Measurements from ENCODE around the gene CADPS.

CADPS gene

GRCh38 chr3:62501289-62501668 is 373.9 kb downstream of the CADPS start:
- no peak for DNase-seq (ENCODE audit: low read depth)

GRCh38 chr3:62500556-62501288 is 374.5 kb downstream of the CADPS start:
- no peak for DNase-seq (ENCODE audit: low read depth)

- DNase-seq (ENCODE audit: low read depth): no peak
These were observed 378.1 kb downstream of the CADPS start for GRCh38 chr3:62497156-62497555.

GRCh38 chr3:62496503-62496902 is 378.7 kb downstream of the CADPS start:
- DNase-seq (ENCODE audit: low read depth): no peak

- DNase-seq (ENCODE audit: low read depth): peak; percentile 2
These were observed 382.0 kb downstream of the CADPS start for GRCh38 chr3:62493109-62493801.

- DNase-seq (ENCODE audit: low read depth): no peak
These were observed 392.3 kb downstream of the CADPS start for GRCh38 chr3:62482961-62483360.

- no peak for DNase-seq (ENCODE audit: low read depth)
These were observed 393.3 kb downstream of the CADPS start for GRCh38 chr3:62481962-62482361.

- DNase-seq (ENCODE audit: low read depth): no peak
These were observed 395.2 kb downstream of the CADPS start for GRCh38 chr3:62480056-62480455.

GRCh38 chr3:62479326-62479725 is 395.9 kb downstream of the CADPS start:
- no peak for DNase-seq (ENCODE audit: low read depth)

- DNase-seq (ENCODE audit: low read depth): no peak
These were observed 399.9 kb downstream of the CADPS start for GRCh38 chr3:62475306-62475705.

- DNase-seq (ENCODE audit: low read depth): no peak
These were observed 407.1 kb downstream of the CADPS start for GRCh38 chr3:62467966-62468722.

- no peak for DNase-seq (ENCODE audit: low read depth)
These were observed 412.4 kb downstream of the CADPS start for GRCh38 chr3:62462788-62463187.

- no peak for DNase-seq (ENCODE audit: low read depth)
These were observed 413.0 kb downstream of the CADPS start for GRCh38 chr3:62462104-62462762.

GRCh38 chr3:62454916-62455315 is 420.3 kb downstream of the CADPS start:
- no peak for DNase-seq (ENCODE audit: low read depth)

GRCh38 chr3:62453448-62453847 is 421.8 kb downstream of the CADPS start:
- DNase-seq (ENCODE audit: low read depth): no peak

- DNase-seq (ENCODE audit: low read depth): no peak
These were observed 423.9 kb downstream of the CADPS start for GRCh38 chr3:62451211-62451887.

- no peak for DNase-seq (ENCODE audit: low read depth)
These were observed 428.8 kb downstream of the CADPS start for GRCh38 chr3:62446337-62446940.

- DNase-seq (ENCODE audit: low read depth): peak; percentile 16
These were observed 429.9 kb downstream of the CADPS start for GRCh38 chr3:62445275-62445674.

GRCh38 chr3:62439978-62440377 is 435.2 kb downstream of the CADPS start:
- no peak for DNase-seq (ENCODE audit: low read depth)

- DNase-seq (ENCODE audit: low read depth): no peak
These were observed 435.9 kb downstream of the CADPS start for GRCh38 chr3:62439176-62439813.

GRCh38 chr3:62436785-62437184 is 438.4 kb downstream of the CADPS start:
- DNase-seq (ENCODE audit: low read depth): no peak

Measured in EH (cell line).